Measurements from ENCODE around the gene CLEC2L. TPM values are rescaled to one million over a fixed set of nuclear protein-coding genes. Genes with fewer than 3 reads are reported as not detected.

Gene CLEC2L
- total RNA-seq, 4 donors from 2014 or later: 17.3 TPM; not detected in 3

- peaks cover 0 to 38% (median 13%) of the 10 kb centered on the region in 4 donors for H3K36me3 ChIP-seq
- WGBS, 2 donors (ENCODE audit: low coverage in 1 of 2): 87 to 100% methylated on average over 1 to 4 of the region's 4 CpGs
Measured at GRCh38 chr7:139592801-139593461, 69.4 kb downstream of the CLEC2L start.

GRCh38 chr7:139594090-139594489 lies 70.6 kb downstream of the CLEC2L start:
- in situ Hi-C loops (cut with MboI; ENCODE audit: low pct_ligation_motif_present in 1 of 4, low pct_unique_long_range_greater_than_20kb in 1 of 4, low sequenced_read_pairs in 3 of 4) (no loop called here), intact Hi-C loops (cut with DNase I; ENCODE audit: low total_unique reads) (no loop called here)
- TF ChIP-seq CTCF (IDR thresholded peaks at IDR 0.05) (no peak), EP300 (IDR thresholded peaks at IDR 0.05; ENCODE audit: low read depth) (no peak), POLR2A (IDR thresholded peaks at IDR 0.05) (no peak), POLR2AphosphoS5 (IDR thresholded peaks at IDR 0.05) (no peak)
- H3K36me3 ChIP-seq: peaks cover 2 to 43% (median 13%) of the 10 kb centered on the region in 4 donors
- no peaks in the 10 kb centered on the region for H3K9me3 ChIP-seq
- H3K27me3 ChIP-seq: no peaks in the 10 kb centered on the region
- no peak for DNase-seq
- no peaks in the 10 kb centered on the region for H3K4me1 ChIP-seq
- H3K27ac ChIP-seq: no peak overlapping the region
- H3K4me3 ChIP-seq: no peak overlapping the region
- WGBS, 2 donors (ENCODE audit: low coverage in 1 of 2): 77 to 90% methylated on average over 2 of the region's 2 CpGs

More at GRCh38 chr7:139592801-139593461, 69.4 kb downstream of the CLEC2L start:
- TF ChIP-seq POLR2A (IDR thresholded peaks at IDR 0.05) (no peak), CTCF (IDR thresholded peaks at IDR 0.05) (no peak), EP300 (IDR thresholded peaks at IDR 0.05; ENCODE audit: low read depth) (no peak), POLR2AphosphoS5 (IDR thresholded peaks at IDR 0.05) (no peak)
- no peak for DNase-seq
- no peaks in the 10 kb centered on the region for H3K4me1 ChIP-seq
- H3K4me3 ChIP-seq: no peak overlapping the region
- H3K27me3 ChIP-seq: no peaks in the 10 kb centered on the region
- no peak overlapping the region for H3K27ac ChIP-seq
- intact Hi-C loops (cut with DNase I; ENCODE audit: low total_unique reads) (no loop called here), in situ Hi-C loops (cut with MboI; ENCODE audit: low pct_ligation_motif_present in 1 of 4, low pct_unique_long_range_greater_than_20kb in 1 of 4, low sequenced_read_pairs in 3 of 4) (no loop called here)
- no peaks in the 10 kb centered on the region for H3K9me3 ChIP-seq

Other genes starting within 250 kb of the CLEC2L start
- gene FMC1, start 182.3 kb upstream of the CLEC2L start, total RNA-seq: 10 to 100 TPM in 1 of 4 donors, 1 to 10 TPM in 1, not detected in 2; 7.3 to 21.6 TPM
- 100 to 1,000 TPM in 1 of 4 donors, 10 to 100 TPM in 3; 57.3 to 111 (median 76.9) TPM for gene LUC7L2, start 163.8 kb upstream of the CLEC2L start, total RNA-seq
- gene KLRG2, start 40.0 kb upstream of the CLEC2L start, total RNA-seq: not detected

Measured in transverse colon (tissue), 4 donors.